GM18858 (cell line): ENCODE results near the gene CLIC2.

Source experiments
- ATAC-seq: cut with Tn5 transposase; IDR thresholded peaks from one replicate; pipeline ENCODE4 v1.9.1; 2021; ENCODE audit not compliant: unreplicated experiment

Gene CLIC2

GRCh38 chrX:155263854-155264628 lies 70.4 kb downstream of the CLIC2 start, which contains the start of gene RAB39B:
TSS of gene RAB39B (minus strand) at chrX:155264491. CDS start at chrX:155264288, 203 bp downstream.
- peak; percentile 79 for ATAC-seq

DNA sequence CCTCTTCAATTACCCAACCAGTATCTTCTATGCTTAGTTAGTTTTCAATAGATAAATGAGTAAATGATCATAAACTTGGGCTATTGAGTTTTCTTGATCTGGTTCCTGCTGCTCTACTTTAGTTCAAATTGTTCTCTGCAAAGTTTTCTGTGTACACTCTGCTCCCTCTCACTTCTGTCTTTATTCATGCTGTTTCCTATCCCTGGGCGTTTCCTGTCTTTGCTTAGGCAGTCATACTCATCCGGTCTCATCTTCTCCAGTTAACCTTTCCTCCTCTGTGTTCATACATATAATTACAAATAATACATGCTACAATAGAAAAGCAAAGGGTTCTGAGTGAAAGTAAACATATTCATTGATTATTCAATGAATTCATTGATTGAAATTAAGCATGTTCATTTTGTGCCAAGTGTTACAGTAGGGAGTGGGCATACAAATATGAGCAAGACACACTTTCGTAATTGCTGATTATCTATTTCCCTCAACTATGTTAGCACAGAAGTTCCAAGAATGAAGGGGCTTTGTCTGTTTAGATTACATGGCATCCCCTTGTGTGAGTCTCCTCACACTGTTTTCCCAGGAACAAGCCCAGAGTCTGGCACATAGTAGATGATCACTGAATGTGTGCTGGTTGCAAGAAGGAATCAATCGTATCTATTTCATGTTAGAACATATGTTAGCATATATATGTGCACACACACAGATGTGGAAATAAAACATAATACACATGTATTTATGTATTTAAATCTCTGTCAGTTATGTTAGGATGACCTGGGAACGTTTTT lies 71.3 kb downstream of the CLIC2 start:
- no peak for ATAC-seq

DNA sequence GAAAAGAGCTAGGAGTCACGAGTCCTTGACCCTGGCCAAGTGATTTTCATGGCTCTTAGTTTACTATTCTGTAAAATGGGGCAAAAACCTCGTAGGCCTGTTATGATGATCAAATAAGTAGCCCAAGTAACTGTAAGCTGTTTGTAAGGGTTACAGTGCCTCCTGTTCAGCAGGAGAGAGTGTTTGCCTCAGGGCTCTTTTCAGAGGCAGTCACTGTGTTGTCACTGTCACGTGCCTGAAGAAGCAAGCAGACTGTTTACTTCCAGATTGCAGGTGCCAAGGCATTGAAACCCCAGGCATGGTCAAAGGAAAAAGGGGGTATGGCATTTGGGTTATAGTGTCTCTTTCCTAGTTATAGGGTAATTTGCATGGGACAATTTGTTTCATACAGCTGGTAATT lies 74.7 kb downstream of the CLIC2 start:
- no peak for ATAC-seq

DNA sequence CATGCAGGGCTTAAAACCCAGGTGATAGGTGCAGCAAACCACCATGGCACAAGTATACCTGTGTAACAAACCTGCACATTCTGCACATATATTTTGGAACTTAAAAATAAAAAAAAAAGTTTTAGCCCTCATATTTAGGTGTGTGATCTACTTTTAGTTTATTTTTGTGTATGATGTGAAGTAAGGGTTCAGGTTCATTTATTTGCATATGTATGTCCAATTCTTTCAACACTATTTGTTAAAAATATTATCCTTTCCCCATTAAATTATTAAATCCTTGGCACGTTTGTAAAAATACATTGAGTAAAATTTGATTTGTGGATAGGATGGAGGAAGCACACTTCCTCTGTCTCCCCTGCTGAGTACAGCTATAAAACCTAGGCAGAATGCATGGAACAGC lies 83.0 kb downstream of the CLIC2 start:
- ATAC-seq, result no peak

- ATAC-seq, result no peak
These were observed 86.9 kb downstream of the CLIC2 start for GRCh38 chrX:155247497-155247896.

DNA sequence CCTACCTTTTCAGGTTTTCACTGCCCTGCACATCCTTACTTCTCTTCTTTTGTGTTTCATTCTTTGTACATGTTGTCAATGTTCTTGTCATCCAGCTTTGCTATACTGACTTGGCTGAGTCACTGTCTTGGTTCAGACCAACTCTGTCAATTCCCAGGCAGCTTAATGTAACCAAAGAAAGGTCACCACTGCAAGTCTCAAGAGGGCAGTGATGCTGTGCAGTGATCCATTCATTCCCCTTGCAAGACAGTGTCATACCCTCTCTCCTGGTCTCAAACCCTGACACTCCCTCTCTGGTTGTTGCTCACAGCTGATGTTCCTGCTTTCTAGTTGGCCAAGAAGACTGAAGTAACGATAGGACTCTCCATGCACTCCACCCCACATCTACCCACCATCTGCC lies 87.7 kb downstream of the CLIC2 start:
- no peak for ATAC-seq

DNA sequence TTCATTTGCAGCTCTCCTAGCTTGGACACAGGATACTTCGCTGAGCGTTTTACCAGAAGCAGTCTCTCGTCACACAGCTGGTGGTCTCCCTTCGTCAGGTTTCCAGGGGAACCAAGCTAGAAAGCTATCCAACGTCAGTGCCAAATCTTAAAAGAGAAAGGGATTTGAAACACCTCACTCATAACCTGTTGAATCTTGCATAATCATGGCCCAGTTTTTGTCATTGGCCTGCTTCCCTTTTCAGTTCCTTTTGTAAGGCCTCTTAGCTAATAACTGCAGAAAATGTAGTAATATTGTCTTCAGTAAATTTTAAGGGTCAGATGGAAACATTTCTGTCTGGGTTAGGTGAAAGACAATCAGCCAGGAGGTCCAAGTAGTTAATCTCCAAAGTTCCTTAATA lies 92.1 kb downstream of the CLIC2 start:
- no peak for ATAC-seq

GRCh38 chrX:155237719-155238118 lies 96.7 kb downstream of the CLIC2 start:
- ATAC-seq, result no peak

DNA sequence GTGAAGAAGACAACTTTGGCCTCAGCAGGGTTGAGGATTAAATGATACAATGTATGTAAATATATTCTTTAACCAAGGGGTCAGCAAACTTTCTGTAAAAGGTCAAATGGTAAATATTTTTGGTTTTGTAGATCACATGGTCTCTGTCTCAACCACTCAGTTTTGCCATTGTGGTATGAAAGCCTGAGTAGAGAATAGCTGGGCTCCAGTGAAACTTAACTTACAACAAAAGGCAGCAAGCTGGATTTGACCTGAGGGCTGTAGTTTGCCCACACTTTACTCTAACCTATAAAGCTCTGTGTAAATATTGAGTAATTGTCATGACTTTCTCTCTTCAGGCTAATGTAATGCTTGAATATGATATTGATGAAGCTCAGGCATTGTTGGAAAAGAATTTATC lies 98.5 kb downstream of the CLIC2 start:
- ATAC-seq, result no peak

GRCh38 chrX:155231163-155231562 lies 103.3 kb downstream of the CLIC2 start:
- peak; percentile 82 for ATAC-seq
